GM21528 (cell line): ENCODE results near the gene MASP1.
"Not testable (repeated sequence)": the region's sequence is repeated elsewhere in the genome, so short reads cannot be mapped to it uniquely, and the experiment has no call there.

Experiments
- ATAC-seq: cut with Tn5 transposase; IDR thresholded peaks from one replicate; pipeline ENCODE4 v1.9.1; 2021; ENCODE audit warnings: mild to moderate bottlenecking, moderate library complexity; ENCODE audit not compliant: unreplicated experiment, low FRiP score

MASP1 gene

GRCh38 chr3:187267306-187267705 is 24.2 kb downstream of the MASP1 start:
- no peak for ATAC-seq

- no peak for ATAC-seq
Observed at GRCh38 chr3:187266691-187267090, 24.8 kb downstream of the MASP1 start.

GRCh38 chr3:187265461-187265955 is 26.0 kb downstream of the MASP1 start:
- no peak for ATAC-seq

GRCh38 chr3:187264911-187265310 is 26.6 kb downstream of the MASP1 start:
- no peak for ATAC-seq

GRCh38 chr3:187264021-187264420 is 27.5 kb downstream of the MASP1 start:
- ATAC-seq: no peak

- ATAC-seq: no peak
Observed at GRCh38 chr3:187263270-187263669, 28.3 kb downstream of the MASP1 start.

- no peak for ATAC-seq
Observed at GRCh38 chr3:187262360-187262759, 29.2 kb downstream of the MASP1 start.

- no peak for ATAC-seq
Observed at GRCh38 chr3:187261541-187261969, 30.0 kb downstream of the MASP1 start.

- ATAC-seq: no peak
Observed at GRCh38 chr3:187259171-187259570, 32.4 kb downstream of the MASP1 start.

GRCh38 chr3:187257992-187258692 is 33.4 kb downstream of the MASP1 start:
- no peak for ATAC-seq

GRCh38 chr3:187257471-187257870 is 34.1 kb downstream of the MASP1 start:
- no peak for ATAC-seq

GRCh38 chr3:187256051-187256616 is 35.4 kb downstream of the MASP1 start:
- ATAC-seq: no peak

- ATAC-seq: no peak
Observed at GRCh38 chr3:187255314-187255713, 36.2 kb downstream of the MASP1 start.

- no peak for ATAC-seq
Observed at GRCh38 chr3:187252311-187252710, 39.2 kb downstream of the MASP1 start.

GRCh38 chr3:187251599-187251998 is 39.9 kb downstream of the MASP1 start:
- ATAC-seq: no peak

- ATAC-seq: no peak
Observed at GRCh38 chr3:187247398-187247797, 44.1 kb downstream of the MASP1 start.

- ATAC-seq: no peak
Observed at GRCh38 chr3:187243933-187244524, 47.5 kb downstream of the MASP1 start.

GRCh38 chr3:187242900-187243299 is 48.6 kb downstream of the MASP1 start:
- ATAC-seq: no peak

GRCh38 chr3:187242435-187242834 is 49.1 kb downstream of the MASP1 start:
- ATAC-seq: no peak

GRCh38 chr3:187238835-187239234 is 52.7 kb downstream of the MASP1 start:
- ATAC-seq: not testable (repeated sequence)

GRCh38 chr3:187238239-187238638 is 53.3 kb downstream of the MASP1 start:
- no peak for ATAC-seq

GRCh38 chr3:187237741-187238140 is 53.8 kb downstream of the MASP1 start:
- ATAC-seq: no peak
